ENCODE data around the gene DEDD. TPM values are rescaled to one million over a fixed set of nuclear protein-coding genes. Genes with fewer than 3 reads are reported as not detected.

DEDD gene
- total RNA-seq, result 34.0 TPM

DNA sequence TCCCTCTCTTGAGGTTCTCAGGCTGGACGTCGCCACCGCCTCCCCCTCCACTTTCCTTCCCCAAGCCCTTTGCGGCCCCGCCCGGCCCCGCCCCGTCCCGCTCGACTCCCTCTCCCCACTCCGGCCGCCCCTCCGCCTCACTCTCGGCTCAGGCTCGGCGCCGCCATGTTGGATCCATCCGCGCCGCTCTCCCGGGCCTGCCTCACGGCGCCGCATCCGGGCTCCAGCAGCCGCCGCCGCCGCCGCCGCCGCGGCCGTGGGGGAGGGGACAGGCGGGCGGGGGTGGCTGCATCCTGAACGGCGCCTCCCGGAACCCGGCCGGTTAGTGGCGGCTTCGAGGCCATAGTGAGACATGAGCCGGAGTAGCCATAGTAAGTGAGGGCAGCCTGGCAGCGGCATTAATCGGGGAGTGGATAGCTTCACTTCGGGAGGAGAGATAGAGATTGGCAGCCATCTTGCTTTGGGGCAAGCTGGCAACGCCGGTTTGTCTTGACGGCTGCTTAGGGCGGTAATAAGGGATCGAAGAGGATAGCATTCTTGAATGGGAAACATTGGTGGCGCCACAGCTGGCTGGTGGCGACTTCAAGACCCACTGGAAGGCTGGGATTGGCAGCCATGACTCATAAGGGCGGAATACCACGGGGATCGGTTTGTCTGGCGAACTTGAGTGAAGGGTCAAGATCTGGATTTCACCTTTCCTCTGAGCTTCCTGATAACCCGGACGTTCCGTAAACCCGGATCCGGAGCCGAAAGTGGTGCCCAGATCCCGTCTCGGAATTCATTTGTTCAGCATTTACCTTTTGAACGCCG lies at the start of gene DEDD:
Gene DEDD, minus strand, starts transcription at position 258 of the 810 bp plus-strand sequence. CDS start 8,205 bp downstream, outside the sequence.
- peak; percentile 95 for DNase-seq (ENCODE audit: low spot score)

- no peak for DNase-seq (ENCODE audit: low spot score)
These were observed 49.7 kb upstream of the DEDD start for GRCh38 chr1:161182214-161182613.

DNA sequence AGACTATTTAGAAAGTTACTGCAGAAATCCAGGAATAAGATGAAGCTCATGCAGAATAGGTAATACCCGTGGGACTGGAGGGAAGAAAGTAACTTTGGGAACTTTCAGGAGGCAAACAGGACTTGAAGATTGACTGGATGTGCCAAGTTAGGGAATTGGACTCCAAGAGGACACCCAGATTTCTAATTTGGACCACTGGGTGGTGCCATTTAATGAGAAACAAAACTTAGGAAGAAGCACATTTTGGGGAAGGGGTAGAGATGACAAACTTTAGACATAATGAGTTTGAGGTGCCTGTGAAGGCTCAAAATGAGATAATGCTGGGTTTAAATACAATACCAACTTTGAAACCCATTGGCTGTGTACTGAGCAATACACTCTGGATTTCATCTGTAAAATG lies 48.2 kb upstream of the DEDD start:
- no peak for DNase-seq (ENCODE audit: low spot score)

DNA sequence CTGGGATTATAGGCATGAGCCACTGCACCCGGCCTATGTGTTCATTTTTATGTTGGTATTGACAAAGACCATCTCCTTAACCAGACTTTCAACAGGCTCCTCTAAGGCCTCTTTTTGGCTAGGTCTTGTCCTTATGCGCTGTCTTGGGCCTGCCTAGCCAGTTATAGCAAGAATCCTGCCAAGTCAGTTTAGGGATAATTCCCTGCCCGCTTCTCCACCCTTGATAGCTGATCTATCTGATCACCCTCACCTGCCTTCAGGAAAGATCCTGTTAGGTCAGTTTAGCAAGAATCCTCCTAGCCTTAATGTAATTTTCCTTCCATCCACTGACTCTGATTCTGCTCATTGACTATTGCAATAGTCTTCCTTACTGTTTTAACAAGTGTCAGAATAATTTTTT lies 47.2 kb upstream of the DEDD start:
- no peak for DNase-seq (ENCODE audit: low spot score)

DNA sequence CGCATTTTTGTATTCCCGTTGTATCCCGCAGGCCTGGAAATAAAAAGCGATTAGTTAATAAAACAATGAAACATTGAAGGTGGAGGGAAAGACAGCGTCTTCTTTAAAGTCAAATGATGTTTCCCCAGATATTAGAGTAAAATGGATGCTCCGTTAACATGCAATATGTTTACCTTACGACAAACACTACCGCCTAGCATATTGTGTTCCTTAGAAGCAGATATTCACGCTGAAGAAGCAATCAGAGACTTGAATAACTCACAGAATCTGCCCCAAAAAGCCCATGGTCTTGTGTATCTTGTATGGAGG lies 45.4 kb upstream of the DEDD start:
- no peak for DNase-seq (ENCODE audit: low spot score)

DNA sequence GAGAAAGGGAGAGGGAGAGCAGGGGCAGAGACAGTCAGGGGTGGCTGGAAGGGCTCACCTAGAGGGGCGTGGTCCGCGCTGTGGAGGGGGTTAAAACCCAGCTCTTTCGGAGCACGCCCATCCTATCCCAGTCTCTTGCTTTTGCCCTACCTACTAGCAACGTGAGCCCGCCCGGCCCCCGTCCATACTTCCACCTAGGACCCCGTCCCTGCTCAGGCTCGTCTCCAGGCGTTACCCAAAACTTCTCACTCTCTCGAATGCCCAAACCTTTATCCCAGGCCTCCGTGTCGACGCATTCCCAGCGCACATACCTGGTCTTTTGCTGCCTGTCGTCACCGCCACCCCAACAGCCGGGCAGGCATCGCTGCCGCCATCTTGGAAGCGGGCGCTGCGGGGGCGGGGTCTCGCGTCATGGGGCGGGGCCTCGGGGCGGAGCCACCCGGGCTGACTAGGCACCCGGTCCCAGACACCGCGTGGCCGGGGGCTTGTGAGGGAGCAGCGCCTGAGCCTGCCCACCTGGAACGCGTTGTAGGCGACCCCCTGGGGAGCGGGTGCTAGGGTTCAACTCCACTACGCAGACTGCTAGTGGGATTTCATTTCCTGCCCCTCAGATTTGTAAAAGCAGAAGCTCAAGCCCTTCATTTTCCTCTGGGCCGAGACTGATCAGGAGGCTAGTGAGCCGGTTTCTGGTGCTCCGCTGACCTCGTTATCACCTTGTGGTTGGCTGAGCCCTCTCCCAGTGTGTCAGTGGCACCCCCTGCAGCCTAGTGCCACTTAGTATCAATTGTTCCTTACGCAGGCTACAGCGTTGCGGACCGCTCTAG lies 44.9 kb upstream of the DEDD start, which contains the start of gene B4GALT3:
Gene B4GALT3, minus strand, starts transcription at position 396 of the 824 bp plus-strand sequence. CDS start 1,447 bp downstream, outside the sequence.
- peak; percentile 94 for DNase-seq (ENCODE audit: low spot score)

GRCh38 chr1:161176468-161177111 lies 44.1 kb upstream of the DEDD start:
- no peak for DNase-seq (ENCODE audit: low spot score)

- no peak for DNase-seq (ENCODE audit: low spot score)
These were observed 43.4 kb upstream of the DEDD start for GRCh38 chr1:161175771-161176453.

DNA sequence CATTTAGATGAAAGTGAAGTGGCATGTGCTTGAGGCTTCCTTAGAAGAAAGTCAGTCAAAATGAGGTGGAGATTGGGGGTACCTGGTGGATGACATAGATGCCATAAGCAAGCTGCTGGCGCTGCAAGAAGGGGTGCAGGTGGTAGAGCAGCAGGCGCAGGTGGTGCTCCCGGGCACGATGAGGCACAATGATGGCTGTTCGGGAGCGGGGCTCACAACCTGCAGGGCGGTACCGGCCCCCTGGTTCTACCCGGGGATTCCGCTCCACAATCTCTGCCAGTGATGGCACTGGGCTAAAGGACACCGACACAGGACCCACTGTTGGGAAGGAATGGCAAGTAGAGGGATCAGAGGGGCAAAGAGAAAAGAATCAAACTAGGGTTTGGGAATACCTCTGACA lies 42.4 kb upstream of the DEDD start:
- DNase-seq (ENCODE audit: low spot score), result no peak

DNA sequence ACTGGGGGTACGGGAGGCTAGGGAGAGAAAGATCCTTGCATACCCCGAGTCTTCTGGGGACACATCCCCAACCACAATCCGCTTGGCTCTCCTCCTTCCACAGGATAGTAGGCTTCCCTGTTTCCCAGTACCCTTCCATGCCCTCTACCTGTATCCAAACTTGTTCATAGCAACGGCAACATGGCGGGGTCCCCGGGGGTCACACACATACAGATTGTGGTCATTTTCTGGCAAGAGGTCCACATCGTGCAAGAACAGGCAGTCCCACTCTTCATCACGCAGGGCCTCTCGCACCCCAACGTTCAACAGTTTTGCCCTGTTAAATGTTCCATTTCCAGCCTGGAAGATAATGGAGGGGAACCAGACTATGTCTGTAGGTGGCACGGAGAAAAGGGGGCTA lies 41.2 kb upstream of the DEDD start:
- no peak for DNase-seq (ENCODE audit: low spot score)

- no peak for DNase-seq (ENCODE audit: low spot score)
These were observed 40.4 kb upstream of the DEDD start for GRCh38 chr1:161172776-161173376.

DNA sequence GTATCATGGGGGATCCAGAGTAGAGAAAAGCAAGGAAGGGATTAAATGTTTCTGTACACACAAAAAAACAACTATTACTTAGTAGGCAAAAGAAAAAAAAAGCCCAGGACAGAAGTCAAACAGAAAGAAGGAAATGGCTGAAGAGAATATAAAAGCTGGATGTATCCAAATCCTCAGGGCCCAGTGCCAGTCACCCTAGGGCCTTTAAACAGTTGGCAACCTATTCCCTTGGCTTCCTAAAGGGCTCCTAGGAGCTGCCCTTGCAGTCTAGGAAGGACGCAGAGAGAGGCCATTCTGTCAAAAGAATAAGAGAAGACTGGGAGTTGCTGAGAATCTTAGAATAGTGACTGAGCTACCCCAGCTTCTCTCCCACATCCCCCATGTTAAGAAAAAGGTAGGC lies 39.9 kb upstream of the DEDD start:
- no peak for DNase-seq (ENCODE audit: low spot score)

GRCh38 chr1:161171696-161172095 lies 39.2 kb upstream of the DEDD start:
- no peak for DNase-seq (ENCODE audit: low spot score)

GRCh38 chr1:161171191-161171590 lies 38.7 kb upstream of the DEDD start:
- DNase-seq (ENCODE audit: low spot score), result no peak

DNA sequence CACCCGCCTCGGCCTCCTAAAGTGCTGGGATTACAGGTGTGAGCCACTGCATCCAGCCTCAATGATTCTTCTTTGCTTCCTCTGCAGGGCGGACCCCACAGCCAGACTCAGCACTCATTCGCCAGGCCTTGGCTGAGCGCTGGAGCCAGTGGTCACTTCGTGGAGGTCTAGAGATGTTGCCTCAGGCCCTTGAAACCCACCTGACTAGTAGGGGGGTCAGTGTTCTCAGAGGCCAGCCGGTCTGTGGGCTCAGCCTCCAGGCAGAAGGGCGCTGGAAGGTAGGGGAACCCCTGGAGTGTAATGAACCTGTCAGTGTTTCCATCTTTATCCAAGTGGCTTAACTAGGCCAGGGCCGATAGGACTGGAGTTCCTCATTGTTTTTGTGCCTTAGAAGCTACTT lies 36.4 kb upstream of the DEDD start:
- DNase-seq (ENCODE audit: low spot score), result no peak

- no peak for DNase-seq (ENCODE audit: low spot score)
These were observed 34.4 kb upstream of the DEDD start for GRCh38 chr1:161166669-161167548.

DNA sequence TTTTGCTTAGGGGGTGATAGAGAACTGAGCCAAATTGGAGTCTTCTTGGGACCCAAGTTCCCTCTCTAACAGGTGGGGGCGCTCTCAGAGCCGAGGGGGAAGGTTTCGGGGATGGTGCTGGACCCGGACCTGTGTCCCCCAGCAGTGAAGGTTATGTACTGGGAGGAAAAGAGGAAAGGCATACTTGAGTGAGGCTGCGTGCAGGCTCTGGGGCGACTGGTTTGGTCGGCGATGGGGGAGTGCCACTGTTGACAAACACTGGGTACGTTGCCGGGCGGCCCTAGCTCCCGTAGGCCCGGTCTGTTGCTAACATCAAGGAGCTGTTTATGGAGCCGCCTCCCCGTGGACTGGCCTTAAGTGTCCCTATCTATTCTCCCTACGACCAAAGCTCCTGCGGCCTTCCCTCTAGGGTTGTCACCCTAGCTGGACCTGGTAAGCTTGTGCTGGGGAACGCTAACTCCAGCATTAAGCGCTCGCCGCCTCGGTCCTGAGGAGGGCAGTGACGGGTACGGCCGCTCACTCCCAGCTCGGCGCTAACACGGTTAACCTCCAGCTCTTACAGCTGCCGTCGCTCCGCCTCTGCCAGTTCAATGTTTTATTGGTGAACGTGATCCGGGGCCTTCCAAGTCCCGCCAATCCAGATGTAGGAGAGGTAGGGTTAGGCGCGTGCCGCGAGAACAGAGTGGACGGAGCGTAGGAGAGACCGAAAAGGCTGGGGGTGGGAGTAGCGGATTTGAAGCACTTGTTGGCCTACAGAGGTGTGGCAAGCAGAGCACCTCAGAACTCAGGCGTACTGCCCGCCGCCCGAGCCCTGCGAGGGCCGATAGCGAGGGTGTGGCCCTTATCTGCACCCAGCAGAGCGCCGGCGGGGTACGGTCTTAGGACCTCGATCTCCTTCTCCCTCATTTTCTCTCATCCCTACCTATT lies 33.5 kb upstream of the DEDD start, which contains the start of gene PPOX:
Gene PPOX, plus strand, starts transcription at position 685 of the 927 bp plus-strand sequence. CDS start 422 bp downstream, outside the sequence.
- peak; percentile 97 for DNase-seq (ENCODE audit: low spot score)

DNA sequence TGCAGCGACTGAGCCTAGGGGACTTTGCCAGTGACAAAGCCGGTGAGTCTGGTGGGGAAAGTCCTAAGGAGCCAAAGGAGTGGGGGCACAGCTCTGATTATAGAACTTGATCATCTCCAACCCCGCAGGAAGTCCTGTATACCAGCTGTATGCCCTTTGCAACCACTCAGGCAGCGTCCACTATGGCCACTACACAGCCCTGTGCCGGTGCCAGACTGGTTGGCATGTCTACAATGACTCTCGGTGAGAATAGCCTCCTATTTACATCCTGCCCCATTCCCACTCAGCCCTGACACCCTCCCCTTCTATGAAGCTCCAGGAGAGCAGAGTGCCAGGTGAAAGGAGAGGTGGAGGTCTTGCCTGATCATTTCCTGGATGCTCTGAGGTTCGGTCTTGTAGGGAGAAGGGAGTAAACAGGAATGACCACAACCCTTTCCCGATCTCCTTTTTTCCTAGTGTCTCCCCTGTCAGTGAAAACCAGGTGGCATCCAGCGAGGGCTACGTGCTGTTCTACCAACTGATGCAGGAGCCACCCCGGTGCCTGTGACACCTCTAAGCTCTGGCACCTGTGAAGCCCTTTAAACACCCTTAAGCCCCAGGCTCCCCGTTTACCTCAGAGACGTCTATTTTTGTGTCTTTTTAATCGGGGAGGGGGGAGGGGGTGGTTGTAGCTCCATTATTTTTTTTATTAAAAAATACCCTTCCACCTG lies 32.6 kb upstream of the DEDD start:
- no peak for DNase-seq (ENCODE audit: low spot score)

- no peak for DNase-seq (ENCODE audit: low spot score)
These were observed 31.3 kb upstream of the DEDD start for GRCh38 chr1:161163793-161164192.

All from ureter (tissue), 1 donor.